ENCODE data around the gene ATP8B4. TPM values are rescaled to one million over a fixed set of nuclear protein-coding genes. Genes with fewer than 3 reads are reported as not detected.

Gene ATP8B4
- total RNA-seq, 4 donors from 2014 or later: 2.7 to 6.3 (median 3.7) TPM

GRCh38 chr15:49823987-49824774, 294.9 kb downstream of the ATP8B4 start:
- no peak overlapping the region for H3K4me3 ChIP-seq
- whole genome bisulfite sequencing: 86% methylated on average over 5 of the region's 5 CpGs
- H3K9me3 ChIP-seq: no peaks in the 10 kb centered on the region
- no peaks in the 10 kb centered on the region for H3K4me1 ChIP-seq
- TF ChIP-seq CTCF (IDR thresholded peaks at IDR 0.05) (no peak), POLR2AphosphoS5 (IDR thresholded peaks at IDR 0.05) (no peak), POLR2A (IDR thresholded peaks at IDR 0.05; ENCODE audit: low read depth) (no peak), EP300 (IDR thresholded peaks at IDR 0.05) (no peak)
- H3K27me3 ChIP-seq: no peaks in the 10 kb centered on the region
- no peak overlapping the region for H3K27ac ChIP-seq (replicated peaks in 1 of 4)
- no peaks in the 10 kb centered on the region for H3K36me3 ChIP-seq
- intact Hi-C loops (cut with DNase I): no loop called here
- no peak for DNase-seq (ENCODE audit: extremely low spot score)

- Histone ChIP-seq H3K4me3 (no peak overlapping the region), H3K9me3 (no peaks in the 10 kb centered on the region), H3K36me3 (no peaks in the 10 kb centered on the region), H3K27ac (replicated peaks in 1 of 4) (no peak overlapping the region), H3K27me3 (no peaks in the 10 kb centered on the region), H3K4me1 (peaks cover 0 to 13% (median 8%) of the 10 kb centered on the region in 4 donors)
- 74% methylated on average over 2 of the region's 2 CpGs for WGBS
- no peak for TF ChIP-seq POLR2A (IDR thresholded peaks at IDR 0.05; ENCODE audit: low read depth)
- no peak for TF ChIP-seq CTCF (IDR thresholded peaks at IDR 0.05)
- no peak for TF ChIP-seq POLR2AphosphoS5 (IDR thresholded peaks at IDR 0.05)
- TF ChIP-seq EP300 (IDR thresholded peaks at IDR 0.05): no peak
- no peak for DNase-seq (ENCODE audit: extremely low spot score)
- intact Hi-C loops (cut with DNase I): no loop called here
Observed at GRCh38 chr15:49817100-49817499, 301.9 kb downstream of the ATP8B4 start.

- Histone ChIP-seq H3K4me3 (no peak overlapping the region), H3K27ac (replicated peaks in 1 of 4) (no peak overlapping the region), H3K9me3 (no peaks in the 10 kb centered on the region), H3K4me1 (peaks cover 0 to 19% (median 10%) of the 10 kb centered on the region in 4 donors), H3K27me3 (no peaks in the 10 kb centered on the region), H3K36me3 (no peaks in the 10 kb centered on the region)
- DNase-seq (ENCODE audit: extremely low spot score): no peak
- WGBS: 8% methylated on average over 3 of the region's 3 CpGs
- intact Hi-C loops (cut with DNase I): no loop called here
- no peak for TF ChIP-seq EP300 (IDR thresholded peaks at IDR 0.05)
- TF ChIP-seq POLR2AphosphoS5 (IDR thresholded peaks at IDR 0.05): no peak
- TF ChIP-seq CTCF (IDR thresholded peaks at IDR 0.05): no peak
- no peak for TF ChIP-seq POLR2A (IDR thresholded peaks at IDR 0.05; ENCODE audit: low read depth)
Observed at GRCh38 chr15:49815950-49816349, 303.1 kb downstream of the ATP8B4 start.

- Histone ChIP-seq H3K4me3 (no peak overlapping the region), H3K27ac (replicated peaks in 1 of 4) (no peak overlapping the region), H3K9me3 (no peaks in the 10 kb centered on the region), H3K36me3 (no peaks in the 10 kb centered on the region), H3K4me1 (peaks cover 0 to 23% (median 14%) of the 10 kb centered on the region in 4 donors), H3K27me3 (no peaks in the 10 kb centered on the region)
- intact Hi-C loops (cut with DNase I): no loop called here
- TF ChIP-seq CTCF (IDR thresholded peaks at IDR 0.05): no peak
- no peak for TF ChIP-seq POLR2A (IDR thresholded peaks at IDR 0.05; ENCODE audit: low read depth)
- TF ChIP-seq POLR2AphosphoS5 (IDR thresholded peaks at IDR 0.05): no peak
- TF ChIP-seq EP300 (IDR thresholded peaks at IDR 0.05): no peak
- DNase-seq (ENCODE audit: extremely low spot score): no peak
- 76% methylated on average over 1 of the region's 1 CpG for WGBS
Observed at GRCh38 chr15:49815526-49815925, 303.5 kb downstream of the ATP8B4 start.

Data from esophagus muscularis mucosa (tissue), 4 donors.